GM12865 (cell line): ENCODE data around the gene ZNF512B.

Experiments used
- DNase-seq: peaks from one replicate; pipeline ENCODE4 v3.0.0; 2010; ENCODE audit warnings: low read depth
- H3K4me3 ChIP-seq: 2 replicates; pipeline ENCODE4 v1.5.1; 2011; ENCODE audit warnings: mild to moderate bottlenecking, low read depth, low read length, control low read depth
- TF ChIP-seq, protein P1 (sequence below): IDR thresholded peaks from 2 replicates; pipeline ENCODE4 v1.5.1; 2011; ENCODE audit warnings: low read length, control low read depth, low read depth, inconsistent platforms; ENCODE audit not compliant: insufficient read depth; ENCODE audit errors: missing control alignments

The ZNF512B gene

GRCh38 chr20:63940472-63941266 lies 29.1 kb downstream of the ZNF512B start:
- TF ChIP-seq, protein P1, sequence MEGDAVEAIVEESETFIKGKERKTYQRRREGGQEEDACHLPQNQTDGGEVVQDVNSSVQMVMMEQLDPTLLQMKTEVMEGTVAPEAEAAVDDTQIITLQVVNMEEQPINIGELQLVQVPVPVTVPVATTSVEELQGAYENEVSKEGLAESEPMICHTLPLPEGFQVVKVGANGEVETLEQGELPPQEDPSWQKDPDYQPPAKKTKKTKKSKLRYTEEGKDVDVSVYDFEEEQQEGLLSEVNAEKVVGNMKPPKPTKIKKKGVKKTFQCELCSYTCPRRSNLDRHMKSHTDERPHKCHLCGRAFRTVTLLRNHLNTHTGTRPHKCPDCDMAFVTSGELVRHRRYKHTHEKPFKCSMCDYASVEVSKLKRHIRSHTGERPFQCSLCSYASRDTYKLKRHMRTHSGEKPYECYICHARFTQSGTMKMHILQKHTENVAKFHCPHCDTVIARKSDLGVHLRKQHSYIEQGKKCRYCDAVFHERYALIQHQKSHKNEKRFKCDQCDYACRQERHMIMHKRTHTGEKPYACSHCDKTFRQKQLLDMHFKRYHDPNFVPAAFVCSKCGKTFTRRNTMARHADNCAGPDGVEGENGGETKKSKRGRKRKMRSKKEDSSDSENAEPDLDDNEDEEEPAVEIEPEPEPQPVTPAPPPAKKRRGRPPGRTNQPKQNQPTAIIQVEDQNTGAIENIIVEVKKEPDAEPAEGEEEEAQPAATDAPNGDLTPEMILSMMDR = no peak
- H3K4me3 ChIP-seq = no peak overlapping the region

DNA sequence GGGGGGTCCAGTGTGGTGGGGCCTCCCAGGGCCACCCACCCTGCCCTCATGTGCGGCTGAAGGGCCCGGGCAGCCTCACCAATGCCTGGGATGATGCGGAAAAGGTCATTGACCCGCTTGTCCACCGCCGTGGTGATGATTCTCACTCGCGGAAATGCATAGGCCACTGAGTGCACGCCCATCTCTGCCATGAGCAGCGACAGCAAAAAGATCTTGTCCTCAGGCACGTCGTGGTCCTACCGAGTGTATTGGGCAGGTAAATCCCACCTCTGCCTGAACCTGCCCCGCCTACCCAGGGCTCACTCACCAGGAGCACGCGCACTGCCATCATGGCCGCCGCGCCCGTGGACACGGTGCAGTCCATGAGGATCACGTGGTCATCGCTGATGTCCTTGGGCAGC lies 29.7 kb downstream of the ZNF512B start:
- TF ChIP-seq, protein P1 = no peak
- H3K4me3 ChIP-seq = no peak overlapping the region
- no peak for DNase-seq

More at GRCh38 chr20:63940472-63941266, 29.1 kb downstream of the ZNF512B start:
- no peak for DNase-seq

GRCh38 chr20:63939061-63939935 lies 30.4 kb downstream of the ZNF512B start:
- H3K4me3 ChIP-seq = no peak overlapping the region
- TF ChIP-seq, protein P1 = no peak

DNA sequence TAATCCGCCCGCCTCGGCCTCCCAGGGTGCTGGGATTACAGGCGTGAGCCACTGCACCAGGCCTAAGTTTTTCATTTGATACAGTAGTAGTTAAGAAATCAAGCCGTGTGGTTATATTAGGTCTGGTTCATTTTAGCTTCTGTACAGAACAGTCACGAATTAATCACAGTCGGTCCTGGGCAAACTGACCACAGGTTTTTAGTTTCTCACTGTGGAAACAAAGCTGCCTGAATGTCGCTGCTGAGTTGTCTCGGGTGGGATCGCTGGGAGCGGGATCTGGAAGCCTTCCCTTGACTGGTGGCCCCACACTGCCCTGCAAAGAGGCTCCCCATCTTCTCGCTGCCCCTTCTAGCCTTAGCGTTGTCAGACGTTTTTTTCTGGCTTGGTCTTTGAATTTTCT lies 32.1 kb downstream of the ZNF512B start:
- no peak for DNase-seq
- TF ChIP-seq, protein P1 = no peak
- no peak overlapping the region for H3K4me3 ChIP-seq

More at GRCh38 chr20:63939061-63939935, 30.4 kb downstream of the ZNF512B start:
- DNase-seq = no peak

DNA sequence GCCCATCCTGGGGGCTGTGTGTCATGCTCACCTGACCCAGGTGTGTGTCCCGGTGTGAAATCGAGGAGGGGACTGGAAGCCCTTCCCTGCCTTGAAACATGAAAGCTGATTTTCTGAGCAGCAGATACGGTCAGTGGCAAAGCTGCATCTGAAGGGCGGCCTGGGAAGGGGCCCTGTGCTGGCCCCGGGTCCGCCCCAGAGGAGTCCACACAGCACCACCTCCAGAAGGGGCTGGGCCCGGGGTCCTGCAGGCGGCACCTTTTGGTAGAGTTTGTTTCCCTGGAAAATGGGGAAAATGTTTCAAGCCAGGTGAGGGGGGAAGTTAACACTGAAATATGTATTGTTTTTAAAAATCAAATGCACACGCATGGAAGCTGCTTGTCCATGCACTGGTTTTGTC lies 34.3 kb downstream of the ZNF512B start:
- no peak for DNase-seq
- TF ChIP-seq, protein P1 = no peak
- no peak overlapping the region for H3K4me3 ChIP-seq

GRCh38 chr20:63934271-63935068 lies 35.3 kb downstream of the ZNF512B start:
- DNase-seq = no peak
- H3K4me3 ChIP-seq = no peak overlapping the region
- TF ChIP-seq, protein P1 = peak; percentile 11
